Neural cell (in vitro differentiated cells): ENCODE measurements around the gene CAPSL.

ENCODE experiments used
- CTCF ChIP-seq: fragments of 450-650 bp; IDR thresholded peaks from 2 replicates; pipeline ENCODE4 v1.5.1; 2014; ENCODE audit warnings: antibody characterized with exemption, mild to moderate bottlenecking, moderate library complexity; ENCODE audit not compliant: poor library complexity, severe bottlenecking
- EZH2 ChIP-seq: fragments of 200-600, 300-800 bp; shearing (Covaris generic), sonication (generic); IDR thresholded peaks from 2 replicates; pipeline ENCODE4 v1.6.1; 2014; ENCODE audit warnings: antibody characterized with exemption, low read length, borderline replicate concordance, mild to moderate bottlenecking; ENCODE audit not compliant: insufficient read depth, poor library complexity, severe bottlenecking
- RAD21 ChIP-seq: fragments of 450-650 bp; conservative IDR thresholded peaks from 2 replicates; pipeline ENCODE4 v1.6.1; 2014; ENCODE audit warnings: antibody characterized with exemption, mild to moderate bottlenecking, moderate library complexity

GRCh38 chr5:35863159-35863558, 75.3 kb downstream of the CAPSL start:
- TF ChIP-seq CTCF = no peak
- no peak for TF ChIP-seq RAD21
- TF ChIP-seq EZH2 = no peak
